SK-N-MC (cell line): ENCODE results near the gene NANOS3.

ENCODE experiments used
- EZH2 ChIP-seq: fragments of 200-600 bp; sonication (generic); IDR thresholded peaks from one replicate; pipeline ENCODE4 v1.6.1; 2017; ENCODE audit warnings: antibody characterized with exemption
- FOXP2 ChIP-seq: optimal IDR thresholded peaks from 2 replicates; pipeline ENCODE3; 2011; ENCODE audit warnings: mild to moderate bottlenecking, moderate library complexity; ENCODE audit not compliant: insufficient read depth; ENCODE audit errors: extremely low read length, control extremely low read depth
- POLR2AphosphoS5 ChIP-seq: IDR thresholded peaks from 2 replicates; pipeline ENCODE4 v1.6.1; 2012; ENCODE audit warnings: mild to moderate bottlenecking, low read depth, low read length, borderline replicate concordance

DNA sequence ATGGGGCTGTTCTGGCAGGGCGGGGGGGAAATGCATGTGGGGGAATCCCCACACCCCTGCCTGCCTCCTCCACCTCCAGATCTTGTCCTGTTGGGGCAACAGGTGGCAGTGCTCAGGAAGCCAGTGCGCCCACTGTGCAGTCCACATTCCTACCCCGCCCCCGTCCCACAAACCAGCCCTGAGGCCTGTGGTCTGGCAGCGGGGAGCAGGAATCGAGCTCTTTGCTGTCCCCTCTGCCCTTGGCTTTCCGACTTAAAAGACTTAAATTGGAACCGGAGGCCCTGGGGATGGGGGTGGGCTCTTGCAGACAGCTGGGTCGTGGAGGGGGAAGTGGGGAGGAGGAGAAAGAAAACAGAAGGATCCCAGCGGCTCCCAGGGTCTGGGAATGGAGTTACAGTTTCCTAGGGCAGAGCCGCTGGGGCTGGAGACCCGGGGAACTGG lies 4.3 kb downstream of the NANOS3 start:
- TF ChIP-seq FOXP2 (no peak), POLR2AphosphoS5 (no peak), EZH2 (no peak)
